Transverse colon (tissue), 4 donors: ENCODE results near the gene PLCL1.

ENCODE experiments used
- POLR2A ChIP-seq: fragments of 450-650 bp; IDR thresholded peaks from one replicate; pipeline ENCODE4 v1.6.1; 2016; ENCODE audit warnings: antibody characterized with exemption, mild to moderate bottlenecking, moderate library complexity
- POLR2AphosphoS5 ChIP-seq, 3 donors: sonication (generic); formaldehyde crosslinking; IDR thresholded peaks; one replicate each; pipeline ENCODE4 v1.6.1; 2016; ENCODE audit warnings: antibody characterized with exemption in 3 of 3
- TF ChIP-seq, protein P1 (sequence below), 5 experiments: fragments of 200-600 bp in 3 of 5; fragments of 450-650 bp in 2 of 5; sonication (generic) in 3 of 5; IDR thresholded peaks; 1 replicate in 2 of 5; 2 replicates in 3 of 5; pipeline ENCODE4 v1.5.1; 2016 to 2017; ENCODE audit warnings: antibody characterized with exemption in 5 of 5, inconsistent platforms in 3 of 5, mild to moderate bottlenecking in 2 of 5, moderate library complexity in 1 of 5

DNA sequence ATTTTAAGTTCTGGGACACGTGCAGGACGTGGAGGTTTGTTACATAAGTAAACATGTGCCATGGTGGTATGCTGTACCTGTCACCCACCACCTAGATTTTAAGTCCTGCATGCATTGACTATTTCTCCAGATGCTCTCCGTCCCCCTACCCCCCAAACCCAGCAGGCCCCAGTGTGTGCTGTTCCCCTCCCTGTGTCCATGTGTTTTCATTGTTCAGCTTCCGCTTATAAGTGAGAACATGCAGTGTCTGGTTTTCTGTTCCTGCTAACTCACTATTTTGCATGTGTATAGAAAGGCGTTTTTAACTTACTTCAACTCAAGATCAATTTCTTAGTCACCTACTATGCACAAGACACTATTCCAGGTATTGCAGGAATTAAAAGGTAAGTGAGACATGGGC, 128.0 kb downstream of the PLCL1 start:
- TF ChIP-seq, protein P1, sequence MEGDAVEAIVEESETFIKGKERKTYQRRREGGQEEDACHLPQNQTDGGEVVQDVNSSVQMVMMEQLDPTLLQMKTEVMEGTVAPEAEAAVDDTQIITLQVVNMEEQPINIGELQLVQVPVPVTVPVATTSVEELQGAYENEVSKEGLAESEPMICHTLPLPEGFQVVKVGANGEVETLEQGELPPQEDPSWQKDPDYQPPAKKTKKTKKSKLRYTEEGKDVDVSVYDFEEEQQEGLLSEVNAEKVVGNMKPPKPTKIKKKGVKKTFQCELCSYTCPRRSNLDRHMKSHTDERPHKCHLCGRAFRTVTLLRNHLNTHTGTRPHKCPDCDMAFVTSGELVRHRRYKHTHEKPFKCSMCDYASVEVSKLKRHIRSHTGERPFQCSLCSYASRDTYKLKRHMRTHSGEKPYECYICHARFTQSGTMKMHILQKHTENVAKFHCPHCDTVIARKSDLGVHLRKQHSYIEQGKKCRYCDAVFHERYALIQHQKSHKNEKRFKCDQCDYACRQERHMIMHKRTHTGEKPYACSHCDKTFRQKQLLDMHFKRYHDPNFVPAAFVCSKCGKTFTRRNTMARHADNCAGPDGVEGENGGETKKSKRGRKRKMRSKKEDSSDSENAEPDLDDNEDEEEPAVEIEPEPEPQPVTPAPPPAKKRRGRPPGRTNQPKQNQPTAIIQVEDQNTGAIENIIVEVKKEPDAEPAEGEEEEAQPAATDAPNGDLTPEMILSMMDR (IDR thresholded peaks at IDR 0.05): no peak
- TF ChIP-seq POLR2A: no peak
- no peak for TF ChIP-seq POLR2AphosphoS5 (IDR thresholded peaks at IDR 0.05)
